ENCODE results near the gene ZDHHC12. TPM values are rescaled to one million over a fixed set of nuclear protein-coding genes. Genes with fewer than 3 reads are reported as not detected.

Gene ZDHHC12
- total RNA-seq, 1 experiment from 2014 or later, result 39.7 TPM

- no peaks in the 10 kb centered on the region for H3K27me3 Mint-ChIP-seq (ENCODE audit: low read depth)
- H3K27ac Mint-ChIP-seq, result no peak overlapping the region
- H3K9me3 Mint-ChIP-seq, result no peaks in the 10 kb centered on the region
- no peaks in the 10 kb centered on the region for H3K4me1 Mint-ChIP-seq
- ATAC-seq (no peak), DNase-seq (ENCODE audit: low spot score) (no peak)
- H3K36me3 Mint-ChIP-seq, result no peaks in the 10 kb centered on the region
- CTCF ChIA-PET, result no interaction called here
- no peak overlapping the region for H3K4me3 Mint-ChIP-seq
- POLR2A ChIA-PET, result no interaction called here
- no peak for TF ChIP-seq JUN (CRISPR knock-in tag; IDR thresholded peaks at IDR 0.05)
- TF ChIP-seq RORB (CRISPR knock-in tag; IDR thresholded peaks at IDR 0.05), result no peak
- TF ChIP-seq, protein P1, sequence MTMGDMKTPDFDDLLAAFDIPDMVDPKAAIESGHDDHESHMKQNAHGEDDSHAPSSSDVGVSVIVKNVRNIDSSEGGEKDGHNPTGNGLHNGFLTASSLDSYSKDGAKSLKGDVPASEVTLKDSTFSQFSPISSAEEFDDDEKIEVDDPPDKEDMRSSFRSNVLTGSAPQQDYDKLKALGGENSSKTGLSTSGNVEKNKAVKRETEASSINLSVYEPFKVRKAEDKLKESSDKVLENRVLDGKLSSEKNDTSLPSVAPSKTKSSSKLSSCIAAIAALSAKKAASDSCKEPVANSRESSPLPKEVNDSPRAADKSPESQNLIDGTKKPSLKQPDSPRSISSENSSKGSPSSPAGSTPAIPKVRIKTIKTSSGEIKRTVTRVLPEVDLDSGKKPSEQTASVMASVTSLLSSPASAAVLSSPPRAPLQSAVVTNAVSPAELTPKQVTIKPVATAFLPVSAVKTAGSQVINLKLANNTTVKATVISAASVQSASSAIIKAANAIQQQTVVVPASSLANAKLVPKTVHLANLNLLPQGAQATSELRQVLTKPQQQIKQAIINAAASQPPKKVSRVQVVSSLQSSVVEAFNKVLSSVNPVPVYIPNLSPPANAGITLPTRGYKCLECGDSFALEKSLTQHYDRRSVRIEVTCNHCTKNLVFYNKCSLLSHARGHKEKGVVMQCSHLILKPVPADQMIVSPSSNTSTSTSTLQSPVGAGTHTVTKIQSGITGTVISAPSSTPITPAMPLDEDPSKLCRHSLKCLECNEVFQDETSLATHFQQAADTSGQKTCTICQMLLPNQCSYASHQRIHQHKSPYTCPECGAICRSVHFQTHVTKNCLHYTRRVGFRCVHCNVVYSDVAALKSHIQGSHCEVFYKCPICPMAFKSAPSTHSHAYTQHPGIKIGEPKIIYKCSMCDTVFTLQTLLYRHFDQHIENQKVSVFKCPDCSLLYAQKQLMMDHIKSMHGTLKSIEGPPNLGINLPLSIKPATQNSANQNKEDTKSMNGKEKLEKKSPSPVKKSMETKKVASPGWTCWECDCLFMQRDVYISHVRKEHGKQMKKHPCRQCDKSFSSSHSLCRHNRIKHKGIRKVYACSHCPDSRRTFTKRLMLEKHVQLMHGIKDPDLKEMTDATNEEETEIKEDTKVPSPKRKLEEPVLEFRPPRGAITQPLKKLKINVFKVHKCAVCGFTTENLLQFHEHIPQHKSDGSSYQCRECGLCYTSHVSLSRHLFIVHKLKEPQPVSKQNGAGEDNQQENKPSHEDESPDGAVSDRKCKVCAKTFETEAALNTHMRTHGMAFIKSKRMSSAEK (CRISPR knock-in tag; IDR thresholded peaks at IDR 0.05; ENCODE audit: borderline replicate concordance), result no peak
- TF ChIP-seq NFATC4 (CRISPR knock-in tag; IDR thresholded peaks at IDR 0.05), result no peak
- no peak for TF ChIP-seq FOXJ3 (CRISPR knock-in tag; IDR thresholded peaks at IDR 0.05; ENCODE audit: borderline replicate concordance)
- TF ChIP-seq RELA (CRISPR knock-in tag; IDR thresholded peaks at IDR 0.05; ENCODE audit: borderline replicate concordance), result no peak
- TF ChIP-seq ZNF219 (CRISPR knock-in tag; IDR thresholded peaks at IDR 0.05; ENCODE audit: borderline replicate concordance), result no peak
- no peak for TF ChIP-seq SMAD3 (CRISPR knock-in tag; IDR thresholded peaks at IDR 0.05; ENCODE audit: borderline replicate concordance)
- TF ChIP-seq, protein P2, sequence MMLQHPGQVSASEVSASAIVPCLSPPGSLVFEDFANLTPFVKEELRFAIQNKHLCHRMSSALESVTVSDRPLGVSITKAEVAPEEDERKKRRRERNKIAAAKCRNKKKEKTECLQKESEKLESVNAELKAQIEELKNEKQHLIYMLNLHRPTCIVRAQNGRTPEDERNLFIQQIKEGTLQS (CRISPR knock-in tag; conservative IDR thresholded peaks at IDR 0.05), result no peak
- TF ChIP-seq ZNF396 (CRISPR knock-in tag; IDR thresholded peaks at IDR 0.05; ENCODE audit: borderline replicate concordance), result no peak
- no peak for TF ChIP-seq ZNF281 (CRISPR knock-in tag; IDR thresholded peaks at IDR 0.05)
- TF ChIP-seq ZNF671 (CRISPR knock-in tag; IDR thresholded peaks at IDR 0.05), result no peak
- TF ChIP-seq E2F4 (CRISPR knock-in tag; IDR thresholded peaks at IDR 0.05; ENCODE audit: borderline replicate concordance, low read depth), result no peak
- TF ChIP-seq, protein P3, sequence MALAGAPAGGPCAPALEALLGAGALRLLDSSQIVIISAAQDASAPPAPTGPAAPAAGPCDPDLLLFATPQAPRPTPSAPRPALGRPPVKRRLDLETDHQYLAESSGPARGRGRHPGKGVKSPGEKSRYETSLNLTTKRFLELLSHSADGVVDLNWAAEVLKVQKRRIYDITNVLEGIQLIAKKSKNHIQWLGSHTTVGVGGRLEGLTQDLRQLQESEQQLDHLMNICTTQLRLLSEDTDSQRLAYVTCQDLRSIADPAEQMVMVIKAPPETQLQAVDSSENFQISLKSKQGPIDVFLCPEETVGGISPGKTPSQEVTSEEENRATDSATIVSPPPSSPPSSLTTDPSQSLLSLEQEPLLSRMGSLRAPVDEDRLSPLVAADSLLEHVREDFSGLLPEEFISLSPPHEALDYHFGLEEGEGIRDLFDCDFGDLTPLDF (CRISPR knock-in tag; IDR thresholded peaks at IDR 0.05), result no peak
- TF ChIP-seq FOXP1 (CRISPR knock-in tag; IDR thresholded peaks at IDR 0.05; ENCODE audit: borderline replicate concordance), result no peak
- no peak for TF ChIP-seq ZNF138 (CRISPR knock-in tag; conservative IDR thresholded peaks at IDR 0.05)
These were observed 33.7 kb upstream of the ZDHHC12 start for GRCh38 chr9:128757602-128758001.

DNA sequence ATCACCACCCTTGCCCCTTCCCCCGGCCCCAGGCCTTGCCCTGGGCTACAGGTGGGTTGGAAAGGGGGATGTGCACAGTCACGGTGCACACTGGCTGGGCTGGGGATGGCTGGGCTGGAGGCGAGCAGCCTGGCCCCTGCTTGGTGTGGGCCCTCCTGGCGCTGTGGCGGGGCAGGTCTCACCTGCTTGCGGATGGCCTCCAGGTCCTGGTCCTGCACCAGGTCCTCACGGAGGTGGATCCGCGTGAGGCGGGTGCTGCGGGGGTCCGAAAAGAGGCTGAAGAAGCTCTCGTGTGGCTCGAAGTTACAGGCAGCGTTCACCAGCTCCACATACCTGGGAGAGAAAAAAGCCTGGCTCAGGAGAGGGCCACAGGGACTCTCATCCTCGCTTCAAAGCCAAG, 29.7 kb upstream of the ZDHHC12 start:
- ATAC-seq (no peak), DNase-seq (ENCODE audit: low spot score) (no peak)
- H3K4me1 Mint-ChIP-seq, result no peaks in the 10 kb centered on the region
- ChIA-PET POLR2A (no interaction called here), CTCF (interaction anchor here (1.2 to 2.4 kb wide), 2 partner anchors 21 to 52 kb away, joined by 3 to 6 read pairs; partner anchors contain the start of gene PKN3)
- H3K36me3 Mint-ChIP-seq, result no peaks in the 10 kb centered on the region
- no peaks in the 10 kb centered on the region for H3K27me3 Mint-ChIP-seq (ENCODE audit: low read depth)
- no peak overlapping the region for H3K27ac Mint-ChIP-seq
- no peaks in the 10 kb centered on the region for H3K9me3 Mint-ChIP-seq
- no peak overlapping the region for H3K4me3 Mint-ChIP-seq
- TF ChIP-seq ZBTB21 (CRISPR knock-in tag; IDR thresholded peaks at IDR 0.05; ENCODE audit: borderline replicate concordance) (no peak), ZNF416 (CRISPR knock-in tag; IDR thresholded peaks at IDR 0.05) (no peak), NFATC4 (CRISPR knock-in tag; IDR thresholded peaks at IDR 0.05) (no peak), ZNF423 (CRISPR knock-in tag; IDR thresholded peaks at IDR 0.05) (no peak), NR3C1 (CRISPR knock-in tag; conservative IDR thresholded peaks at IDR 0.05; ENCODE audit: low read depth) (no peak)
- TF ChIP-seq, protein P4, sequence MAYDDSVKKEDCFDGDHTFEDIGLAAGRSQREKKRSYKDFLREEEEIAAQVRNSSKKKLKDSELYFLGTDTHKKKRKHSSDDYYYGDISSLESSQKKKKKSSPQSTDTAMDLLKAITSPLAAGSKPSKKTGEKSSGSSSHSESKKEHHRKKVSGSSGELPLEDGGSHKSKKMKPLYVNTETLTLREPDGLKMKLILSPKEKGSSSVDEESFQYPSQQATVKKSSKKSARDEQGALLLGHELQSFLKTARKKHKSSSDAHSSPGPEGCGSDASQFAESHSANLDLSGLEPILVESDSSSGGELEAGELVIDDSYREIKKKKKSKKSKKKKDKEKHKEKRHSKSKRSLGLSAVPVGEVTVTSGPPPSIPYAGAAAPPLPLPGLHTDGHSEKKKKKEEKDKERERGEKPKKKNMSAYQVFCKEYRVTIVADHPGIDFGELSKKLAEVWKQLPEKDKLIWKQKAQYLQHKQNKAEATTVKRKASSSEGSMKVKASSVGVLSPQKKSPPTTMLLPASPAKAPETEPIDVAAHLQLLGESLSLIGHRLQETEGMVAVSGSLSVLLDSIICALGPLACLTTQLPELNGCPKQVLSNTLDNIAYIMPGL (CRISPR knock-in tag; IDR thresholded peaks at IDR 0.05), result no peak
- TF ChIP-seq, protein P5, sequence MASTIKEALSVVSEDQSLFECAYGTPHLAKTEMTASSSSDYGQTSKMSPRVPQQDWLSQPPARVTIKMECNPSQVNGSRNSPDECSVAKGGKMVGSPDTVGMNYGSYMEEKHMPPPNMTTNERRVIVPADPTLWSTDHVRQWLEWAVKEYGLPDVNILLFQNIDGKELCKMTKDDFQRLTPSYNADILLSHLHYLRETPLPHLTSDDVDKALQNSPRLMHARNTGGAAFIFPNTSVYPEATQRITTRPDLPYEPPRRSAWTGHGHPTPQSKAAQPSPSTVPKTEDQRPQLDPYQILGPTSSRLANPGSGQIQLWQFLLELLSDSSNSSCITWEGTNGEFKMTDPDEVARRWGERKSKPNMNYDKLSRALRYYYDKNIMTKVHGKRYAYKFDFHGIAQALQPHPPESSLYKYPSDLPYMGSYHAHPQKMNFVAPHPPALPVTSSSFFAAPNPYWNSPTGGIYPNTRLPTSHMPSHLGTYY (CRISPR knock-in tag; IDR thresholded peaks at IDR 0.05), result no peak
